ENCODE measurements around the gene ACAD9.

DNA sequence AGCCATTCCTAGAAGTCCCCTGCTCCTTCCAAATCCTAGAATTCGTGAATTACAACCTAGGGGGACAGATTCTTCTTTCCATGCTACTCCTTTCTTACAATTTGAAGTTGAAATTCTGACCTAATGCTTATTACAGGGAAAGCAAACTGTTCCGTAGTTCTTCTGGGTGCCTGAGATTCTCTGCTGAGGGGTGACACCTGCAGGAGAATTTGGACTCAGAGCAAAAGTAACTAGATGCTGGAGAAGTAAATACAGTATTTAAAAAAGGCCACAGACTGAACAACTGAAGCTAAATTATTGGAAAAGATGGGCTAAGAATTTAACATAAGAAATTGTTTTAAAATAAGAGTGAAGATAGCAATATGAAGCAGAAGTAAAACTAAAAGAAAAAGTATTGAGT lies 37.9 kb downstream of the ACAD9 start:
- TF ChIP-seq, protein P1, sequence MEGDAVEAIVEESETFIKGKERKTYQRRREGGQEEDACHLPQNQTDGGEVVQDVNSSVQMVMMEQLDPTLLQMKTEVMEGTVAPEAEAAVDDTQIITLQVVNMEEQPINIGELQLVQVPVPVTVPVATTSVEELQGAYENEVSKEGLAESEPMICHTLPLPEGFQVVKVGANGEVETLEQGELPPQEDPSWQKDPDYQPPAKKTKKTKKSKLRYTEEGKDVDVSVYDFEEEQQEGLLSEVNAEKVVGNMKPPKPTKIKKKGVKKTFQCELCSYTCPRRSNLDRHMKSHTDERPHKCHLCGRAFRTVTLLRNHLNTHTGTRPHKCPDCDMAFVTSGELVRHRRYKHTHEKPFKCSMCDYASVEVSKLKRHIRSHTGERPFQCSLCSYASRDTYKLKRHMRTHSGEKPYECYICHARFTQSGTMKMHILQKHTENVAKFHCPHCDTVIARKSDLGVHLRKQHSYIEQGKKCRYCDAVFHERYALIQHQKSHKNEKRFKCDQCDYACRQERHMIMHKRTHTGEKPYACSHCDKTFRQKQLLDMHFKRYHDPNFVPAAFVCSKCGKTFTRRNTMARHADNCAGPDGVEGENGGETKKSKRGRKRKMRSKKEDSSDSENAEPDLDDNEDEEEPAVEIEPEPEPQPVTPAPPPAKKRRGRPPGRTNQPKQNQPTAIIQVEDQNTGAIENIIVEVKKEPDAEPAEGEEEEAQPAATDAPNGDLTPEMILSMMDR (IDR thresholded peaks at IDR 0.05), result peak in 3 of 4 donors; percentile 22 to 33 (median 24)
- TF ChIP-seq POLR2A (IDR thresholded peaks at IDR 0.05), result no peak
